ENCODE measurements around the gene MFRP.
A peak's percentile ranks its signal among the peaks of the same experiment; 100 is the strongest.

Gene MFRP

GRCh38 chr11:119338318-119338890, 8.1 kb downstream of the MFRP start:
- peak; percentile 94 for DNase-seq (ENCODE audit: low read depth, low spot score)

GRCh38 chr11:119337581-119338317, 8.8 kb downstream of the MFRP start:
- peak; percentile 92 for DNase-seq (ENCODE audit: low read depth, low spot score)

DNA sequence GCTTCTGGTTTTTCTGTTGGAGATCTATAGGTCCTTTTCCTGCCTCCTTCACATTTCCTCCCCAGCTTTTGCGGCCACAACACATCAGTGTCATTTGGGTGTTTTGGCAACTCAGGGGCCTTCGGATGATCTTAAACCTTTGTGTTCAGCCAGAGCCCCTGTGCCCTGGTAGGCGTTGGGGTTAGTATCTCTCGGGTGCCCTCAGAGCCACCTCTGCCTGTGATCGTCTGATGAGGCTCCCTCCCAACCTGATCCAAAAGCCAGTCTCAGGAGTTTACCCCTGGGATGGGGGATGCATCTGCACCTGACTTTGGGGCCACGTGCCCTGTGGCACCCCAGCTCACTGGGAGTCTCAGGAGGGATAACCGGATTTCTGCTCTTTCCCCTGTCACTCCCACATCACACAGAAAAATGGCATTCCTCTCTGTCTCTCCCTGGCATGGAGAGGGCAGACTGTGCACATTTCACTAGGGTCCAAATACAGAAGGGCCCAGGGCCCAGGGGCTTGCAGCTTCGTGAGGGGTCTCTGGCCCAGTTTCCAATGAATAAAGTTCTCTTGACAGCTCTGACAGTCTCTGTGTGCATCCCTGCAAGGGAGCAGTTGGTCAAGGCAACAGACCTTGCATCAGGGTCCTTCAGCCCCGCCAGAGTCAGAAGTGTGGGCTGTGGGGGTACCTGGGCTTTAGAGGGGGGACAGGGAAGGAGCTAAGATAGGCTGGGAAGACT, 9.6 kb downstream of the MFRP start:
- DNase-seq (ENCODE audit: low read depth, low spot score): no peak

GRCh38 chr11:119335655-119336543, 10.6 kb downstream of the MFRP start:
- no peak for DNase-seq (ENCODE audit: low read depth, low spot score)

GRCh38 chr11:119335091-119335654, 11.3 kb downstream of the MFRP start:
- no peak for DNase-seq (ENCODE audit: low read depth, low spot score)

DNA sequence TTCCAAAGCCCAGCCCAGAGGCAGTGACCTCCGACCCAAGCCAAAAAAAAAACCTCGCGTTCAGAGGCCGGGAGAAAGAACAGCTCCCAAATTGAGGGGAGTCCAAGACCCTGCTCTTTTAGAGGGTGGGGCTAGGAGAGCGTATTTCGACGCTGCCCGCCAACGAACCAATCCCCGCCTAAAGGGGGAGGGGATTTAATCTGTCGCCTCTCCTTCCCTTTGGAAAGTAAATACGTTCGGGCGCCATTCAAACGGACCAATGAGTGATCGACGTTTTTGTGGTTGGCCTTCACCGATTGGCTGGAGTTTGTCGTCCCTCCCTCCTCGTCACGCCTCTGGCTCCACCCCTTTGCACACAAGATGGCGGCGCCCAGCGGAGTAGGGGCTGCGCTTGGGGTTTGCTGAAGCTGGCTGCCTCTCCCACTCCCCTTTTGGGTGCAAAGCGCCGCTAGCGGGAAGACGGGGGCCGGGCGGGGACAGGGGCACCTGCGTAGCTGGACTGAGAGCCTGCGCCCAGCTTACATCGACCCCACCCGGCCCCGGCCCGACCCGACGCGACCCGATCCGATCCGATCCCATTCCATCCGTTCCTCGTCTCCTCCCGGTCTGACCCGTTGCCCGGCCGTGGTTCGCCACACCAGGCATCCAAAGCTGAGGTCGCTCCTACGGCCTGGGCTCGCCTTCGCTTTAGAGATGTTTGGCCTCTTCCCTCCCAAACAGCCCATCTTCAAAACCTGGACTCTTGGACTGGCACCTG, 12.2 kb downstream of the MFRP start, which contains the start of gene RNF26:
Gene RNF26, plus strand, starts transcription at position 354 of the 757 bp plus-strand sequence. CDS start 596 bp downstream, outside the sequence.
- DNase-seq (ENCODE audit: low read depth, low spot score): peak; percentile 98

DNA sequence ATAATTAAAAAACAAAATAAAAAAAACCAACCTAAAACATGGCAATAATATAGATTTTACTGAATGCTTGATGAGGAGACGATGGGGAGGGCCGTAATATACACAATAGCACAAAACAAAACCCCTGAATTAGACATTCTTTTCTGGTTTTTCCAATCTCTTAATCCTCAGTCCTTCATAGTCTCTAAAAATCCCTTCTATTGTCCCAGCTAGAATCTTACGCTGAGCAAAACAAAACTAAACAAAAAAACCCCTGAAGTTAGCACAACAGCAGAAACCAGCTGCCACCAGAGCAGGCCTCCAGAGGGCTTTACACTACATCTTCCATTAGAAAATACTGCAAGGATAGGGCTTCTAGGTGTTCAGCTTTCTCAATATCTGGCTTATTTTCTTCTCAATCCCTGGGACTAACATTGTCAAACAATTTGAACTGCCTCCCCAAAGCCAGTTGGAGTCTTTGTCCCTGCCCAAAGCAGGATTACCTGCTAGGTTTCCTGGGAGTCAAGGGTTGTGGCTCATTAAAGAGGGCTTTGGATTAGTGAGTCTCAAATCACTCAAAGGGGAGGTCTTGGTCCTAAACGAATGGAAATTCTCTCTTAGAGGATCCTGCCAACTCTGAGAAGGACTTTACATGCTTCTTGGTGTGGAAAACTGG, 14.3 kb downstream of the MFRP start:
- no peak for DNase-seq (ENCODE audit: low read depth, low spot score)

DNA sequence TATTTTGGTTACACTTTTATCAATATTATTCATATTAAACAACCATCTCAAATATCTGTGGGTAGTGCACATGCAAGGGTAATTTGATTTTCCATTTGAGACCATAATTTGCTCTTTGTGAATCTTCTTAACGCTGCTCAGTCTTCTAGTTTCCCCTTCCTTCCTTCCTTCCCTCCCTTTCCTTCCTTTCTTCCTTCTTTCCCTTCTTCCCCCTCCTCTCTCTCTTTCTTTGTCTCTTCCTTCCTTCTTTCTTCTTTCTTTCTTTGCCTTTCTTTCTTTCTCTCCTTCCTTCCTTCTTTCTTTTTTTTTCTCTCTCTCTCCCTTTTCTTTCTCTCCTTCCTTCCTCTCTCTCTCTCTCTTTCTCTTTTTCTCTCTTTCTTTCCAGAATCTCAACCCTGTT, 16.3 kb downstream of the MFRP start:
- DNase-seq (ENCODE audit: low read depth, low spot score): no peak

DNA sequence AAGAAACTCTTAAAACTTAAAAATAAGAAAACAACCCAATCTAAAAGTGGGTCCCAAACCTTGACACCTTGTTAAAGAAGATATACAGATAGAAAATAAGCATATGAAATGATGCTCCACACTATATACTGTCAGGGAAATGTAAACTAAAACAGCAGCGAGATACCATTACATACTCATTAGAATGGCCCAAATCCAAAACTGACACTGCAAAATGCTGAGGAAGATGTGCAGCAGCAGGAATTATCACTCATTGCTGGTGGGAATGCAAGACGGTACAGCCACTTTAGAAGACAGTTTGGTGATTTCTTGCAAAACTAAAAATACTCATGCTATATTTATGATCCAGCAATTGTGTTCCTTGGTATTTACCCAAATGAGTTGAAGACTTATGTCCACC, 17.2 kb downstream of the MFRP start:
- no peak for DNase-seq (ENCODE audit: low read depth, low spot score)

DNA sequence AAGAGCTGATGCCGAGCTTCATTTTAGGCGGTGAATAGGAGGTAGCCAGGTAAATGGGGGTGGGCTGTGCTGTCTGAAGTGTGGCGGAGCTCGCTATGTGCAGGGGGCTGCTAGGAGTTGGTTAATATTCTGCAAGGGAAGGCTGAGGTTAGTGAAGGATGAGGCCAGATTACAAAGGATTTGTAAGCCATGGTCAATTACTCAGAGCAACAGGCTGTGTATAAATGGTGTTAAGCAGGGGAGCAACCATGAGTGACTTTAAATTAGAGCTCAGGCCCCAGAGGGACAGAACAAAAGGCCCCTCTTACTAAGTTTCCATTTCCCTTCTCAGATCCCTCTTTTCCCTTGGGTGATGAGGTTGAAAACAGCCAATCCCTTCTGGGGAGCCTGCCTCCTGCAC, 22.3 kb downstream of the MFRP start:
- DNase-seq (ENCODE audit: low read depth, low spot score): no peak

GRCh38 chr11:119323532-119324033, 22.9 kb downstream of the MFRP start:
- peak; percentile 85 for DNase-seq (ENCODE audit: low read depth, low spot score)

- no peak for DNase-seq (ENCODE audit: low read depth, low spot score)
Measured at GRCh38 chr11:119322921-119323531, 23.5 kb downstream of the MFRP start.

DNA sequence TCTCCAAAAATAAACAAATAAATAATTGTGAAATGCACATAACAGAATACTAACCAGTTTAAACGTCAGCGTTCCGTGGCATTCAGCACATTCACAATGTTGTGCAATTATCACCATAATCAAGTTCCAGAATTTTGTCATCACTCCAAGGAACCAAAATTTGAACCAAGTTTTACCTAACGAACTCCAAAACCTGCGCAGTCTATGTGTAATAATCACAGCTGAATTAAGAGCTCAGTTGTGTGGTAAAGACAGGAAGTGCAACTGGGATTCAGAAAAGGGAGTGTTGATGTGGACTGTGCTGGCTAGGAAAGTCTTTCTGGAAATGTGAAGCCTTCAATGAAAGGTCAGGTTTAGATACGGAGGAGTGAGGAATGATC, 24.2 kb downstream of the MFRP start:
- DNase-seq (ENCODE audit: low read depth, low spot score): no peak

DNA sequence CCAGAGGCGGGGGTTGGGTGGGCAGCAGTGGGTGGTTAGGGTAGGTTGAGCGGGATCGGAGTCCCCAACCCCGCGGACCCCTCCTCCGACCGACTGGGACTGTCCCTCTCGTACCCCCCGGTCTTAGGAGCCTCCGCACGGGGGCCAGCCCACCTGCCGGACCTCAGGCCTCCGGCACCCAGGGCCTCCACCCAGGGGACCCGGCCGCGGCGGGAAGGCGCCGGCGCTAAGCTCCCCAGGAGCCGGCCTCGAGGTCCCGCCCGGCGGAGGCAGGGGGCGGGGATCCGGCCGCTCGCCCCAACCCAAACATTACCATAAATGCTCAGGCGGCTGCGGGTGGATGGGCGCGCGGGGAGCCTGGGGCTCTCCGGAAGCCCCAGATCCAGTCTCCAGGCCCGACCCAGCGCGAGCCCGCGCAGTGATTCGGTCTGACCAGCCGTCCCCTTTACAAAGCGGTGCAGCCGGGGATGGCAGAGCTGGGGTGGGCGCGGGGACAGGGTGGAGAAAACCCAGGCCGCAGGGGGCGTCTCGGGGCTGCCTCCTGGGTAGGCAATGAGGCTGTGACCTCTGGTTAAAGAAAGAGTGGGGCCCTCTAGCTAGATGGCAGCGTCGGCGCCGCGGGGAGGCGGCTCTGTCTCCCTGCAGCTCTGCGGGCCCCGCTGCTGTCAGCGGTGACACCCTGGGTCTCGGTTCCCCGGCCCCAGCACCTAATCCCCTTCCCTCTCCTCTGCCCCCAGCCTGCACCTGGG, 25.6 kb downstream of the MFRP start:
- peak; percentile 85 for DNase-seq (ENCODE audit: low read depth, low spot score)

DNA sequence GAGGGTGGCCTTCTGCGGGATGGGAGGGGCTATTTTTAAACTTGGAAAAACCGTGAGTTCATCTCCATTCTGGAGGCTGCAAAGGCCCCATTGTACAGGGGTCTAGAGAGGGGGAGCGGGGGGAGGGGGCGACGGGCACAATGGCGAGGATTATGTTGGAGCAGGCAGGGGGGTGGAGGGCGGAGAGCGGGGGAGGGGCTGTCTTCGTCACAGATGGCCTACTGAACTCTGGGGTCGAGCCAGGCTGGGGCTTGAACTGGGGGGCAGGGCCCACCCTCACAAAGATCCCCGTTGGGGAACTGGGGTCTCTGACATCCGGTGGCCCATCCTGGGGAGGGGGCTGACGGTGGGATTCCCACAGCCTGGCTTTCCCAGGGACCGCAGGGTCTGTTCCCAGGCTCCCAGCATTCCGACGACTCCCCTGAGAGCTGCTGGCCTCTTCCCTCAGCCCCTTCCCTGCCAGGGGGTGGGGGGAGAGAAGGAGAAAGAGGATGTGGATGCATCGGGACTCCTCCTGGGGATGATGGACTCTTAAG, 26.2 kb downstream of the MFRP start:
- DNase-seq (ENCODE audit: low read depth, low spot score): no peak

DNA sequence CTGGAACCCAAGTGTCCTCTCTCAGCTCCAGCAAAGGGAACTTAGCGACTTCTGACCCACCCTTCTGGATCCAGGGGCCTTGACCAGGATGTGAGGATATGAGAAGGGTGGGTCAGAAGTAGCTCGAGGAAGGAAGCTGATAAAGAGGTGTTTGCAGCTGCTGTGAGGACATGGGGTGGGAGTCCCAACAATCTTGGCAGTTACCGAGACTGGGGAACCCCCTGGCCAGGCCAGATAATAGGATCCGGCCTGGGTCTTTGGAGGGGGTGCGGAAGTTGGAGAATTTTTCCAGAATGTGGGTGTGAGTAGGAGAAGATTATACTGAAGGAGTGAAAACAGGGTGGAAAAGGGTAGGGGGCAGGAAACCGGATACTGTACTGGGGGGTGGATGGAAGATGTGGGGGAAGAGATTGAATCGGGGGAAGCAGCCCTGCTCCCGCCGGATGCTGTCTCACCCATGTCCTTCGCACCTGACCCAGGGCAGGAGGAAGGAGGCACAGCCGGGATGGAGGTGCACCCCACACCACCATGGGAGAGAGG, 26.7 kb downstream of the MFRP start:
- no peak for DNase-seq (ENCODE audit: low read depth, low spot score)

GRCh38 chr11:119319136-119319699, 27.3 kb downstream of the MFRP start:
- DNase-seq (ENCODE audit: low read depth, low spot score): no peak

Measured in astrocyte of the hippocampus (primary cell).